Transverse colon (tissue), 4 donors: Measurements from ENCODE around the gene ARRDC5. TPM values are rescaled to one million over a fixed set of nuclear protein-coding genes. Genes with fewer than 3 reads are reported as not detected.

Experiments used
- DNase-seq: peaks from one replicate; pipeline ENCODE4 v3.0.0-alpha.2; 2019
- H3K27ac ChIP-seq, 4 donors: fragments of 200-600 bp; sonication (generic); 2 replicates each; pipeline ENCODE4 v1.5.1; 2016 to 2018; ENCODE audit warnings: inconsistent platforms in 4 of 4
- H3K27me3 ChIP-seq: fragments of 200-600 bp; sonication (generic); 2 replicates; pipeline ENCODE4 v1.5.1; 2017; ENCODE audit warnings: inconsistent platforms
- H3K36me3 ChIP-seq, 4 donors: fragments of 200-600 bp; sonication (generic); 2 replicates each; pipeline ENCODE4 v1.5.1; 2017 to 2019; ENCODE audit warnings: inconsistent platforms in 4 of 4
- H3K4me1 ChIP-seq, 4 donors: fragments of 200-600 bp; sonication (generic); 2 replicates each; pipeline ENCODE4 v1.5.1; 2017 to 2020; ENCODE audit warnings: inconsistent platforms in 4 of 4
- H3K4me3 ChIP-seq, 4 donors: fragments of 200-600 bp; sonication (generic); 1 replicate in 1 of 4; 2 replicates in 3 of 4; pipeline versions ENCODE4 v1.5.1 to v1.6.1; 2017 to 2019; ENCODE audit warnings: inconsistent platforms in 4 of 4
- H3K9me3 ChIP-seq, 2 donors: fragments of 200-600 bp; sonication (generic); 2 replicates each; pipeline ENCODE4 v1.5.1; 2017 to 2019; ENCODE audit warnings: inconsistent platforms in 2 of 2
- CTCF ChIP-seq, 5 experiments: fragments of 200-600 bp in 3 of 5; fragments of 450-650 bp in 2 of 5; sonication (generic) in 3 of 5; IDR thresholded peaks; 1 replicate in 2 of 5; 2 replicates in 3 of 5; pipeline ENCODE4 v1.5.1; 2016 to 2017; ENCODE audit warnings: antibody characterized with exemption in 5 of 5, inconsistent platforms in 3 of 5, mild to moderate bottlenecking in 2 of 5, moderate library complexity in 1 of 5
- EP300 ChIP-seq: sonication (generic); formaldehyde crosslinking; IDR thresholded peaks from one replicate; pipeline ENCODE4 v1.6.1; 2017; ENCODE audit warnings: antibody characterized with exemption, low read depth
- POLR2A ChIP-seq: fragments of 450-650 bp; IDR thresholded peaks from one replicate; pipeline ENCODE4 v1.6.1; 2016; ENCODE audit warnings: antibody characterized with exemption, mild to moderate bottlenecking, moderate library complexity
- POLR2AphosphoS5 ChIP-seq, 3 donors: sonication (generic); formaldehyde crosslinking; IDR thresholded peaks; one replicate each; pipeline ENCODE4 v1.6.1; 2016; ENCODE audit warnings: antibody characterized with exemption in 3 of 3
- WGBS, 2 donors: methylation state at CpG; one replicate each; pipeline ENCODE4 v1.1.5; 2018; ENCODE audit warnings: low coverage in 1 of 2; 5-methylcytosine and 5-hydroxymethylcytosine counted together
- in situ Hi-C, 4 donors: fragments of 200-750 bp; cut with MboI; loops; one replicate each; pipeline versions ENCODE4 v1.15.0 to v1.15.1; 2017; ENCODE audit warnings: low sequenced_read_pairs in 3 of 4, low pct_ligation_motif_present in 1 of 4, low pct_unique_long_range_greater_than_20kb in 1 of 4
- intact Hi-C: fragments of 100-400 bp; cut with DNase I; formaldehyde crosslinking; loops from one replicate; pipeline ENCODE4 v1.15.1; 2023; ENCODE audit warnings: low total_unique reads
- total RNA-seq, 4 donors: library from RNA; depleted of rRNA; stranded (reverse); fragments of >200 nt; gene quantifications; one replicate each; pipeline ENCODE4 v1.1.0, GENCODE V29; 2016

Gene ARRDC5
- total RNA-seq, 4 donors from 2014 or later: 1.3 TPM; not detected in 3

- in situ Hi-C loops (loop anchor here in 3 of 4 donors (5.0 to 25.0 kb wide), 4 partner anchors 36 to 166 kb away; partner anchors contain the start of gene UHRF1 (in 1 of the 3)), intact Hi-C loops (loop anchor here (2.0 kb wide), 1 partner anchor 161 kb away; no protein-coding TSS in a partner anchor)
- Histone ChIP-seq H3K9me3 (no peaks in the 10 kb centered on the region), H3K27ac (no peak overlapping the region), H3K36me3 (no peaks in the 10 kb centered on the region), H3K27me3 (no peaks in the 10 kb centered on the region), H3K4me3 (no peak overlapping the region), H3K4me1 (peaks cover 0 to 19% (median 6%) of the 10 kb centered on the region in 4 donors)
- DNase-seq: no peak
- 61 to 71% methylated on average over 2 to 6 of the region's 6 CpGs for WGBS, 2 donors
- TF ChIP-seq POLR2AphosphoS5 (IDR thresholded peaks at IDR 0.05): no peak
- TF ChIP-seq POLR2A: no peak
- TF ChIP-seq CTCF (IDR thresholded peaks at IDR 0.05): no peak
- TF ChIP-seq EP300: no peak
Measured at GRCh38 chr19:4871711-4872110, 31.0 kb downstream of the ARRDC5 start.

- WGBS, 2 donors: 27 to 64% methylated on average over 2 to 10 of the region's 10 CpGs
- H3K9me3 ChIP-seq: no peaks in the 10 kb centered on the region
Measured at GRCh38 chr19:4870025-4870700, 32.5 kb downstream of the ARRDC5 start.

GRCh38 chr19:4868286-4868834 is 34.3 kb downstream of the ARRDC5 start:
- no peak for DNase-seq
- no peaks in the 10 kb centered on the region for H3K36me3 ChIP-seq
- peaks cover 0 to 27% (median 13%) of the 10 kb centered on the region in 4 donors for H3K4me1 ChIP-seq
- H3K27me3 ChIP-seq: no peaks in the 10 kb centered on the region
- peak overlapping the region in 3 of 4 donors; percentile 75 to 92 (median 83) for H3K4me3 ChIP-seq
- intact Hi-C loops: no loop called here
- 41% methylated on average over 10 of the region's 10 CpGs; no CpG with 5 or more reads in 1 of the 2 donors for WGBS, 2 donors
- H3K27ac ChIP-seq: peak overlapping the region; percentile 88 to 94 (median 90)
- TF ChIP-seq POLR2A (no peak), POLR2AphosphoS5 (IDR thresholded peaks at IDR 0.05) (no peak), EP300 (no peak), CTCF (IDR thresholded peaks at IDR 0.05) (no peak)
- no peaks in the 10 kb centered on the region for H3K9me3 ChIP-seq
- in situ Hi-C loops: loop anchor here in 1 of 4 donors (25.0 kb wide), 1 partner anchor 169 kb away; no protein-coding TSS in a partner anchor

More at GRCh38 chr19:4870025-4870700, 32.5 kb downstream of the ARRDC5 start:
- TF ChIP-seq EP300: no peak
- TF ChIP-seq CTCF (IDR thresholded peaks at IDR 0.05): no peak
- no peak for TF ChIP-seq POLR2A
- TF ChIP-seq POLR2AphosphoS5 (IDR thresholded peaks at IDR 0.05): no peak
- no peaks in the 10 kb centered on the region for H3K27me3 ChIP-seq
- peak; percentile 65 for DNase-seq
- H3K36me3 ChIP-seq: no peaks in the 10 kb centered on the region
- in situ Hi-C loops (loop anchor here in 3 of 4 donors (5.0 to 25.0 kb wide), 4 partner anchors 37 to 167 kb away; partner anchors contain the start of gene UHRF1 (in 1 of the 3)), intact Hi-C loops (no loop called here)
- H3K27ac ChIP-seq: peak overlapping the region in 2 of 4 donors; percentile 6 to 33
- no peak overlapping the region for H3K4me3 ChIP-seq
- peaks cover 0 to 27% (median 13%) of the 10 kb centered on the region in 4 donors for H3K4me1 ChIP-seq

- WGBS, 2 donors: 7% methylated on average over 39 of the region's 46 CpGs; no CpG with 5 or more reads in 1 of the 2 donors
- peak within 1 kb of the TSS; percentile 88 to 94 (median 90) for H3K27ac ChIP-seq
- TF ChIP-seq POLR2AphosphoS5 (IDR thresholded peaks at IDR 0.05) (peak; percentile 54 to 74 (median 72)), POLR2A (peak; percentile 67), CTCF (IDR thresholded peaks at IDR 0.05) (no peak), EP300 (no peak)
- no peaks in the 10 kb centered on the region for H3K27me3 ChIP-seq
- no peaks in the 10 kb centered on the region for H3K36me3 ChIP-seq
- in situ Hi-C loops (loop anchor here in 1 of 4 donors (25.0 kb wide), 1 partner anchor 170 kb away; no protein-coding TSS in a partner anchor), intact Hi-C loops (no loop called here)
- peaks cover 0 to 27% (median 13%) of the 10 kb centered on the region in 4 donors for H3K4me1 ChIP-seq
- no peaks in the 10 kb centered on the region for H3K9me3 ChIP-seq
- DNase-seq: peak; percentile 98
- H3K4me3 ChIP-seq: peak within 1 kb of the TSS; percentile 75 to 92 (median 83)
Measured at GRCh38 chr19:4867534-4868285, 35.0 kb downstream of the ARRDC5 start, which contains the start of gene PLIN3. Gene PLIN3 (minus strand): TSS chr19:4867667. CDS start chr19:4861394, 6,273 bp downstream.
